ENCODE data around the gene TIMMDC1. TPM values are rescaled to one million over a fixed set of nuclear protein-coding genes. Genes with fewer than 3 reads are reported as not detected.

Gene TIMMDC1
- 135 TPM for polyA plus RNA-seq (2013, experiment 1 of 2)
- 122 TPM for polyA plus RNA-seq (2013, experiment 2 of 2)

- H3K4me3 ChIP-seq (ENCODE audit: extremely low read depth, insufficient read depth, low read length, poor library complexity, severe bottlenecking): peak within 1 kb of the TSS; percentile 72
- 1 to 2% methylated on average over 47 to 56 of the region's 58 CpGs for WGBS, 2 experiments (ENCODE audit: insufficient coverage in 2 of 2)
- H3K27ac ChIP-seq (ENCODE audit: low read depth, low read length, severe bottlenecking): peak within 1 kb of the TSS; percentile 94
- peaks cover 15% of the 10 kb centered on the region for H3K36me3 ChIP-seq (ENCODE audit: control insufficient read depth, insufficient read depth, low read length)
- H3K9me3 ChIP-seq (ENCODE audit: control insufficient read depth, low read length): no peaks in the 10 kb centered on the region
- H3K4me1 ChIP-seq (ENCODE audit: control insufficient read depth, insufficient read depth, low read length, poor library complexity, severe bottlenecking): peaks cover 8% of the 10 kb centered on the region
Observed at GRCh38 chr3:119498186-119499011, at the start of gene TIMMDC1. TIMMDC1 (plus strand) TSS chr3:119498547; CDS start chr3:119498734, 187 bp downstream.

- 100% methylated on average over 1 of the region's 1 CpG for WGBS, 2 experiments (ENCODE audit: insufficient coverage in 2 of 2)
- peaks cover 88% of the 10 kb centered on the region for H3K36me3 ChIP-seq (ENCODE audit: control insufficient read depth, insufficient read depth, low read length)
Observed at GRCh38 chr3:119453822-119454221, 44.5 kb upstream of the TIMMDC1 start.

GRCh38 chr3:119456469-119456868 lies 41.9 kb upstream of the TIMMDC1 start:
- WGBS, 2 experiments (ENCODE audit: insufficient coverage in 2 of 2): 80 to 89% methylated on average over 1 of the region's 1 CpG
- H3K36me3 ChIP-seq (ENCODE audit: control insufficient read depth, insufficient read depth, low read length): peaks cover 84% of the 10 kb centered on the region

More at GRCh38 chr3:119453822-119454221, 44.5 kb upstream of the TIMMDC1 start:
- H3K9me3 ChIP-seq (ENCODE audit: control insufficient read depth, low read length): no peaks in the 10 kb centered on the region
- no peaks in the 10 kb centered on the region for H3K4me1 ChIP-seq (ENCODE audit: control insufficient read depth, insufficient read depth, low read length, poor library complexity, severe bottlenecking)
- H3K27ac ChIP-seq (ENCODE audit: low read depth, low read length, severe bottlenecking): no peak overlapping the region
- H3K4me3 ChIP-seq (ENCODE audit: extremely low read depth, insufficient read depth, low read length, poor library complexity, severe bottlenecking): no peak overlapping the region

GRCh38 chr3:119457246-119457645 lies 41.1 kb upstream of the TIMMDC1 start:
- H3K4me3 ChIP-seq (ENCODE audit: extremely low read depth, insufficient read depth, low read length, poor library complexity, severe bottlenecking): no peak overlapping the region
- no peaks in the 10 kb centered on the region for H3K9me3 ChIP-seq (ENCODE audit: control insufficient read depth, low read length)
- H3K27ac ChIP-seq (ENCODE audit: low read depth, low read length, severe bottlenecking): no peak overlapping the region
- no peaks in the 10 kb centered on the region for H3K4me1 ChIP-seq (ENCODE audit: control insufficient read depth, insufficient read depth, low read length, poor library complexity, severe bottlenecking)
- whole genome bisulfite sequencing, 2 experiments (ENCODE audit: insufficient coverage in 2 of 2): no CpG with 5 or more reads among the region's 4 CpGs
- H3K36me3 ChIP-seq (ENCODE audit: control insufficient read depth, insufficient read depth, low read length): peaks cover 86% of the 10 kb centered on the region

More at GRCh38 chr3:119456469-119456868, 41.9 kb upstream of the TIMMDC1 start:
- Histone ChIP-seq H3K27ac (ENCODE audit: low read depth, low read length, severe bottlenecking) (no peak overlapping the region), H3K4me3 (ENCODE audit: extremely low read depth, insufficient read depth, low read length, poor library complexity, severe bottlenecking) (no peak overlapping the region), H3K9me3 (ENCODE audit: control insufficient read depth, low read length) (no peaks in the 10 kb centered on the region), H3K4me1 (ENCODE audit: control insufficient read depth, insufficient read depth, low read length, poor library complexity, severe bottlenecking) (no peaks in the 10 kb centered on the region)

GRCh38 chr3:119463171-119464169 lies 34.9 kb upstream of the TIMMDC1 start, which contains the start of gene TMEM39A:
TMEM39A (minus strand) TSS chr3:119463615; CDS start chr3:119462074, 1,541 bp downstream.
- peak within 1 kb of the TSS; percentile 96 for H3K27ac ChIP-seq (ENCODE audit: low read depth, low read length, severe bottlenecking)
- peak within 1 kb of the TSS; percentile 95 for H3K4me3 ChIP-seq (ENCODE audit: extremely low read depth, insufficient read depth, low read length, poor library complexity, severe bottlenecking)
- 3 to 5% methylated on average over 44 to 48 of the region's 51 CpGs for WGBS, 2 experiments (ENCODE audit: insufficient coverage in 2 of 2)
- H3K36me3 ChIP-seq (ENCODE audit: control insufficient read depth, insufficient read depth, low read length): peaks cover 34% of the 10 kb centered on the region
- no peaks in the 10 kb centered on the region for H3K4me1 ChIP-seq (ENCODE audit: control insufficient read depth, insufficient read depth, low read length, poor library complexity, severe bottlenecking)
- no peaks in the 10 kb centered on the region for H3K9me3 ChIP-seq (ENCODE audit: control insufficient read depth, low read length)

GRCh38 chr3:119468041-119468440 lies 30.3 kb upstream of the TIMMDC1 start:
- Histone ChIP-seq H3K4me1 (ENCODE audit: control insufficient read depth, insufficient read depth, low read length, poor library complexity, severe bottlenecking) (peaks cover 5% of the 10 kb centered on the region), H3K9me3 (ENCODE audit: control insufficient read depth, low read length) (no peaks in the 10 kb centered on the region), H3K4me3 (ENCODE audit: extremely low read depth, insufficient read depth, low read length, poor library complexity, severe bottlenecking) (no peak overlapping the region), H3K36me3 (ENCODE audit: control insufficient read depth, insufficient read depth, low read length) (peaks cover 15% of the 10 kb centered on the region), H3K27ac (ENCODE audit: low read depth, low read length, severe bottlenecking) (no peak overlapping the region)
- WGBS, 2 experiments (ENCODE audit: insufficient coverage in 2 of 2): 100% methylated on average over 1 to 2 of the region's 2 CpGs

- Histone ChIP-seq H3K9me3 (ENCODE audit: control insufficient read depth, low read length) (no peaks in the 10 kb centered on the region), H3K27ac (ENCODE audit: low read depth, low read length, severe bottlenecking) (peak overlapping the region; percentile 56), H3K4me3 (ENCODE audit: extremely low read depth, insufficient read depth, low read length, poor library complexity, severe bottlenecking) (peak overlapping the region; percentile 77), H3K4me1 (ENCODE audit: control insufficient read depth, insufficient read depth, low read length, poor library complexity, severe bottlenecking) (peaks cover 5% of the 10 kb centered on the region), H3K36me3 (ENCODE audit: control insufficient read depth, insufficient read depth, low read length) (peaks cover 25% of the 10 kb centered on the region)
- 23 to 46% methylated on average over 5 to 8 of the region's 16 CpGs for WGBS, 2 experiments (ENCODE audit: insufficient coverage in 2 of 2)
Observed at GRCh38 chr3:119469418-119470189, 28.7 kb upstream of the TIMMDC1 start.

- Histone ChIP-seq H3K9me3 (ENCODE audit: control insufficient read depth, low read length) (no peaks in the 10 kb centered on the region), H3K4me1 (ENCODE audit: control insufficient read depth, insufficient read depth, low read length, poor library complexity, severe bottlenecking) (peaks cover 5% of the 10 kb centered on the region), H3K36me3 (ENCODE audit: control insufficient read depth, insufficient read depth, low read length) (peaks cover 25% of the 10 kb centered on the region), H3K4me3 (ENCODE audit: extremely low read depth, insufficient read depth, low read length, poor library complexity, severe bottlenecking) (no peak overlapping the region), H3K27ac (ENCODE audit: low read depth, low read length, severe bottlenecking) (no peak overlapping the region)
- 90 to 97% methylated on average over 4 to 6 of the region's 6 CpGs for WGBS, 2 experiments (ENCODE audit: insufficient coverage in 2 of 2)
Observed at GRCh38 chr3:119470866-119471265, 27.5 kb upstream of the TIMMDC1 start.

GRCh38 chr3:119481079-119481478 lies 17.3 kb upstream of the TIMMDC1 start:
- no CpG with 5 or more reads among the region's 2 CpGs for WGBS, 2 experiments (ENCODE audit: insufficient coverage in 2 of 2)

GRCh38 chr3:119483101-119483500 lies 15.2 kb upstream of the TIMMDC1 start:
- Histone ChIP-seq H3K4me1 (ENCODE audit: control insufficient read depth, insufficient read depth, low read length, poor library complexity, severe bottlenecking) (peaks cover 3% of the 10 kb centered on the region), H3K27ac (ENCODE audit: low read depth, low read length, severe bottlenecking) (no peak overlapping the region), H3K4me3 (ENCODE audit: extremely low read depth, insufficient read depth, low read length, poor library complexity, severe bottlenecking) (no peak overlapping the region), H3K36me3 (ENCODE audit: control insufficient read depth, insufficient read depth, low read length) (peaks cover 37% of the 10 kb centered on the region), H3K9me3 (ENCODE audit: control insufficient read depth, low read length) (no peaks in the 10 kb centered on the region)
- WGBS, 2 experiments (ENCODE audit: insufficient coverage in 2 of 2): 100% methylated on average over 1 of the region's 1 CpG; no CpG with 5 or more reads in 1 of the 2 experiments

More at GRCh38 chr3:119481079-119481478, 17.3 kb upstream of the TIMMDC1 start:
- H3K36me3 ChIP-seq (ENCODE audit: control insufficient read depth, insufficient read depth, low read length): peaks cover 36% of the 10 kb centered on the region
- no peak overlapping the region for H3K27ac ChIP-seq (ENCODE audit: low read depth, low read length, severe bottlenecking)
- peaks cover 3% of the 10 kb centered on the region for H3K4me1 ChIP-seq (ENCODE audit: control insufficient read depth, insufficient read depth, low read length, poor library complexity, severe bottlenecking)
- no peaks in the 10 kb centered on the region for H3K9me3 ChIP-seq (ENCODE audit: control insufficient read depth, low read length)
- no peak overlapping the region for H3K4me3 ChIP-seq (ENCODE audit: extremely low read depth, insufficient read depth, low read length, poor library complexity, severe bottlenecking)

All from mesodermal cell (in vitro differentiated cells).